T-helper 1 cell treated with Interleukin-12 subunit alpha and Interleukin-12 subunit beta and Interleukin-4 antibody, amounts not matched to agents 30 ng/mL and 1 ng/mL, for 36 hours (primary cell): Measurements from ENCODE around the gene ZBTB20. TPM values are rescaled to one million over a fixed set of nuclear protein-coding genes. Genes with fewer than 3 reads are reported as not detected.

Source experiments
- intact Hi-C: fragments of 100-400 bp; cut with micrococcal nuclease; formaldehyde crosslinking; loops from one replicate; pipeline ENCODE4 v1.15.1; 2024
- total RNA-seq: library from RNA; stranded (reverse); gene quantifications from 2 replicates; pipeline ENCODE4 v1.2.3, GENCODE V29; 2022

ZBTB20 gene
- total RNA-seq, 1 donor from 2014 or later = 10.2 TPM

DNA sequence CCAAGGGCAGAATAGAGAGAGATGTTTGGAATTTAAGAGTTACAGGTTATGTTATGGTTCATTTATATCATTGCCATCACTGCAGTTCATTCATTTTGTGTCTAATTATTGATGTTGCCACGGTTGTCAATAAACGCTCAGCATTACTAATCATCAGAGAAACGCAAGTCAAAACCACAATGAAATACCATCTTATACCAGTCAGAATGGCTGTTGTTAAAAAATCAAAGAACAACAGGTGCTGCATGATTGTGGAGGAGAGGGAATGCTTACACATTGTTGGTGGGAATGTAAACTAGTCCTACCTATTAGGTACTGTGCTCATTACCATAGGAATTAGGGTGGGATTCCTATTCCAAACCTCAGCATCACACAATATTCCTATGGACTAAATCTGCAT is 502.7 kb downstream of the ZBTB20 start:
- intact Hi-C loops = no loop called here

GRCh38 chr3:114642951-114643741 is 503.9 kb downstream of the ZBTB20 start:
- intact Hi-C loops = no loop called here

GRCh38 chr3:114640126-114640525 is 507.0 kb downstream of the ZBTB20 start:
- intact Hi-C loops = no loop called here

GRCh38 chr3:114639171-114639570 is 507.9 kb downstream of the ZBTB20 start:
- intact Hi-C loops = no loop called here

DNA sequence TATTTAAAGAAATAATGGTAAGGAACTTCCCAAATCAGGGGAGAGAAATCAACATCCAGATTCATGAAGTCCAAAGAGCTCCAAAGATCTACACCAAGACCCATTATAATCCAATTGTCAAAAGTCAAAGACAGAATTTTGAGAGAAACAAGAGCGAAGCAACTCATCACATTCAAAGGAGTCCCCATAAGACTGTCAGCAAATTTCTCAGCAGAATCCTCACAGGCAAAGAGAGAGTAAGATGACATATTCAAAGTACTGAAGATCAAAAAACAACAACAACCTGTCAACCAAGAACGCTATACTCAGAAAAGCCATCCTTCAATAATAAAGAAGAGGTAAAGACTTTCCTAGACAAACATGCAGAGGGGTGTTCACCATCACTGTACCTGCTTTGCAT is 511.2 kb downstream of the ZBTB20 start:
- intact Hi-C loops = no loop called here

DNA sequence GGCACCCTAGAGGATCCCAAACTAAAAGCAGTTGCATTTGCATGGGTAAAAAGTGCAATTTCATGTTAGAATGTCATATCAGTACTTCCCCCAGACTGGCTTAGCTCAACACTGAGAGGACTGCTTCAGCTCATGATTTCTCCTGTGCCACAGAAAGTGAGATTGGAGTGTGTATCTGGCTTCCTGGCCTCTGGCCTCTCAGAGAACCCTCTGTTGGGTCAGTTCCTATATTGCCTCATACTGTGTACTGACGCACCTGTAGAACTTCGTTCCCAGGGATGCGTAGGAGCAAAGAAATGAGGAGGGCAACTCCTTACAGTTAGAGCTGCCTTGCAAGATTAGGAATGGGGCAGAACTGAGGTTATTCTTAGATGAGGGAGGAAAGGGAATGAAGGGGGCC is 512.5 kb downstream of the ZBTB20 start:
- intact Hi-C loops = no loop called here

GRCh38 chr3:114632757-114633424 is 514.2 kb downstream of the ZBTB20 start:
- intact Hi-C loops = no loop called here

DNA sequence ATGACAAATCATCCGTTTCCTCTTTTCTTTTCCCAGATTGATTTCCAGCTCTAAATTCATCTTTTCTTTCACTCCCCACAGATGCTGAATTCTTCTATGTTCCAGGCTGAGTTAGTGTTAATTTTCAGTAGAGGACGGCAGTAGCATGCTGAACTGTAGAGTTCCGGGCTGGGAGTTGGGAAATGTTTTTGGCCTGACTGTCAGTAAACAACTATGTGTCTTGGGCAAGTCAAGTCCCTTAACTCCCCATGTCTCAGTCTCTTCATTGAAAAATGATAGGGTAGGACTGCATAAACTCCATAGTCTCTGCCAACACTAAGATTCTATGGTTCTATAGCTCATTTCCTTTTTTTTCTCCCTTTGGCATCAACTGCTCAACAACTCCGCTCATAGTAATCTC is 519.3 kb downstream of the ZBTB20 start:
- intact Hi-C loops = no loop called here

DNA sequence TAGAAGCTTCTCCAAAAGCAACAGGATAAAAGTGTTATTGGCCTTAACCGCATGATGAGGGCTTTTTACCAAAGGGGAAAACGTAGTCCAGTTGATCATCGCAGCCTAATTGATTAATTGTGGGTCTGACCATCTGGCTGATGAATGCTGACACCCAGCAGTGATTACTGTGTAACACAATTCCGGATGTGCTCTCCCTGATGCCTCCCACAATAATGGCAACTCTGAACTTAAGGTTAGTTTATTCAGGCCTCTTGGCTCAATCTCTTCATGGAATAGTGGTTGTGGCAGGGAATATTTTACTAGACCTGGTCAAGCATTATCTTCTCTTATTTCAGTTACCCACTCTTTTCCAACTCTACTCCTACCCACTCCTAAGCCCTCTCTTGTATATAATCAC is 520.3 kb downstream of the ZBTB20 start:
- intact Hi-C loops = no loop called here

- intact Hi-C loops = no loop called here
These were observed 522.4 kb downstream of the ZBTB20 start for GRCh38 chr3:114624571-114625181.

- intact Hi-C loops = no loop called here
These were observed 523.0 kb downstream of the ZBTB20 start for GRCh38 chr3:114624047-114624445.

- intact Hi-C loops = no loop called here
These were observed 523.6 kb downstream of the ZBTB20 start for GRCh38 chr3:114623420-114624046.

DNA sequence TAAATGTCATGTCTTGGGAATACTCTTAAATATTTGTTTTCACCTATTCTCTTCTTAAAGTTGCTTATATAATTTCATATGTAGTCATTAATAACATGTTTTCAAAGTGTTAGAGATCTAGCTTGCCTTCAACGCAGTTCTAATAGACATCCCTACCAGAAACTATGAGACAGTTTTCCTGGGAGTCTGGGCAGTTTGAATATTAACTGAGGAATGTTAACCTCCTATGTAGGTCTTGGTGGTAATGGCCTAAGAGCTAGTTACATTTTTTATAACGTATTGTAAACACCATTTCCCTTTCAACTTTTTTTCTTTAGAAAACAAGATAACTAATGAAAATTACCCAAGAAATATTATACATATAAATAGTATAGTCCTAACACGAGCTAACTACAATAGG is 525.1 kb downstream of the ZBTB20 start:
- intact Hi-C loops = no loop called here

DNA sequence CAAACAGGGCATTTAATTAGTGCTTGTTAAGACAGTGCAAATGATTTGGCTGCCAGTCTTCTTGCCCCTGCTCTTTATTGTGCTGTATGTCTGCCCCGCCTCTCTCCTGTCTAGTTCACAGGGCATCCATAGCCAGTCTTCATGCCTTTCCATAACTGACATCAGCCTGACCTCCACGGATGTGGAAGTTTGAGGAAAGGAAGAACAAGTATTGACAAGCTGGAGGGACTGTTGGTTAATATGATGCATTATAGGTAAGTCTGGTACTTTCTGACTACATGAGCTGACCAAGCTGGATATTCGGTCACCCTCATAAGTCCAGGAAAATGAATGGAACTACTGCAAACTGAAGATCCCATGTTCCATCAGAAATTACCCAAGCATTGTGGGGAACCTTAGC is 527.3 kb downstream of the ZBTB20 start:
- intact Hi-C loops = no loop called here

- intact Hi-C loops = no loop called here
These were observed 531.5 kb downstream of the ZBTB20 start for GRCh38 chr3:114615523-114616085.

DNA sequence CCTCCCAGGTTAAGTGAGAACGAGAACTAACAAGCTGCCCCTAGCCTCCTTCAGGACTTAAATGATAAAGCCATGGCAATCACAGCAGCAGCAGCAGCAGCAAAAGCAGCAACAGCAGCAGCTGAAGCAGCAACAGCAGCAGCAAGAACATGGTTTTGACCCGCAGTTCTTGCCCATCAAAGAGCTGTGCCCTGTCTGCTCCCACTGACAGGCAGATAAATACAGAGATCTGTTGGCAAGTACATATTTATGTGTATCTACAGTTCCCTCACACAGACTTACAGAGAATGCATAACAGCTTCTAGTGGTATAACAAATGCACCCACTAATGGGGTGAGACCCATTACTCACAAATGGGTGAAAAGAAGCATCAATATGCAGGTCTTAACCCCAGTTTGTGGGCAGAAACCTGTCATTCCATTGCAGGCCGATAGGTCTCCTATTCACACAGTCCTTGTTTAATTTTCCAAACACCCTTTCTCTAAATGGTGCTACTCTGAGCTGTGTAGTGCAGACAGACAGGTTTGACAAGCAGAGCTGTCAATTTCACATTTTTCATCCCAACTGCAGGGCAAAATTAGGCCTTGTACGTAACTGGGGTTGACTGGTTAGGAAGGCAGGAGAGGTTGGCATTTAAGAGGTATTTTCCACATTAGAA is 537.0 kb downstream of the ZBTB20 start:
- intact Hi-C loops = no loop called here

- intact Hi-C loops = no loop called here
These were observed 538.8 kb downstream of the ZBTB20 start for GRCh38 chr3:114608293-114608692.

DNA sequence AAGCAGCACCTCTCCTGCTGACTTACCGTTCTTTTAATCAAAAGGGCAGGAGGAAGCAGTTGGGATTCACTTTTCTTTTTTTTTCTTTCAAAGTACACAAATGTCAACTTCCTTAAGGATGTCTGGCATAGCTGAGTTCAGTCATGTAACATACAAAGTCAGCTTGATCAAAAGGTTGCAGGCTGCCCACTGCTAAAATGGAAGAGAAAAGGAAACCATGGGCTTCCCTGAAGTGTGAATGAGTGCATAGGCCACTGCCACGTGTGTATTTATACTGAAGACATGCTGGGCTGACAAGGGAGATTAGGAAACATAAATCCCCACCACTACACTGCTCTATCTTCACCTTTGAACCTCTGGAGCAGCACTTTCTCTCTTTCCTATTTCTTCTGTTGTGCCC is 540.8 kb downstream of the ZBTB20 start:
- intact Hi-C loops = no loop called here

DNA sequence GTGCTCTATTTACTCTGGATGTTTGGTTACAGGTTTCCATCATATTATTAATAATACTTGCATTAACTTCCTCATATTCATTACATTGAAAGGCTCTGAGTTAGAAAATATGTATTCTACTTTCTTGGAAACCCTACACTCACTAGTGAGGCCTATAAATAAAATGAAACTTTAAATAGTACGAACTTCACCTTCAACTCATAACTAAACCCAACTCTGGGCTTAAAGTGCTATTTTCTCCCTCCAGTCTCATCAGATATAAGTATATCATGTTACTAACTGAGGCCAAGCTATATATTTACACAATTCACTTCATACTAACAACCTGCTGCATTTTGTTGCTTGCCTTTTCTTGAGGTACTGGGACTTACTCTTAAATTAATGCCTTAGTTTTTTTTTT is 546.5 kb downstream of the ZBTB20 start:
- intact Hi-C loops = no loop called here

- intact Hi-C loops = loop anchor here (2.0 kb wide), 1 partner anchor 21 kb away; no protein-coding TSS in a partner anchor
These were observed 549.2 kb downstream of the ZBTB20 start for GRCh38 chr3:114597871-114598270.

GRCh38 chr3:114597012-114597411 is 550.1 kb downstream of the ZBTB20 start:
- intact Hi-C loops = loop anchor here (2.0 kb wide), 1 partner anchor 20 kb away; no protein-coding TSS in a partner anchor
